ENCODE results near the gene RBM8A.

RBM8A gene

GRCh38 chr1:145974721-145975120 is 47.4 kb upstream of the RBM8A start:
- no peak for ATAC-seq
- no peak for TF ChIP-seq OSR1 (CRISPR knock-in tag; IDR thresholded peaks at IDR 0.05)

- no peak for ATAC-seq
- TF ChIP-seq RARB (CRISPR knock-in tag; IDR thresholded peaks at IDR 0.05): no peak
- TF ChIP-seq ARNTL (CRISPR knock-in tag; IDR thresholded peaks at IDR 0.05; ENCODE audit: borderline replicate concordance, low read depth): no peak
- no peak for TF ChIP-seq ESRRG (CRISPR knock-in tag; IDR thresholded peaks at IDR 0.05)
- no peak for TF ChIP-seq CSDC2 (CRISPR knock-in tag; IDR thresholded peaks at IDR 0.05)
- TF ChIP-seq POU6F1 (CRISPR knock-in tag; IDR thresholded peaks at IDR 0.05; ENCODE audit: borderline replicate concordance, low read depth): no peak
- TF ChIP-seq OSR1 (CRISPR knock-in tag; IDR thresholded peaks at IDR 0.05): no peak
- no peak for TF ChIP-seq ISL1 (CRISPR knock-in tag; IDR thresholded peaks at IDR 0.05)
- TF ChIP-seq, protein P1, sequence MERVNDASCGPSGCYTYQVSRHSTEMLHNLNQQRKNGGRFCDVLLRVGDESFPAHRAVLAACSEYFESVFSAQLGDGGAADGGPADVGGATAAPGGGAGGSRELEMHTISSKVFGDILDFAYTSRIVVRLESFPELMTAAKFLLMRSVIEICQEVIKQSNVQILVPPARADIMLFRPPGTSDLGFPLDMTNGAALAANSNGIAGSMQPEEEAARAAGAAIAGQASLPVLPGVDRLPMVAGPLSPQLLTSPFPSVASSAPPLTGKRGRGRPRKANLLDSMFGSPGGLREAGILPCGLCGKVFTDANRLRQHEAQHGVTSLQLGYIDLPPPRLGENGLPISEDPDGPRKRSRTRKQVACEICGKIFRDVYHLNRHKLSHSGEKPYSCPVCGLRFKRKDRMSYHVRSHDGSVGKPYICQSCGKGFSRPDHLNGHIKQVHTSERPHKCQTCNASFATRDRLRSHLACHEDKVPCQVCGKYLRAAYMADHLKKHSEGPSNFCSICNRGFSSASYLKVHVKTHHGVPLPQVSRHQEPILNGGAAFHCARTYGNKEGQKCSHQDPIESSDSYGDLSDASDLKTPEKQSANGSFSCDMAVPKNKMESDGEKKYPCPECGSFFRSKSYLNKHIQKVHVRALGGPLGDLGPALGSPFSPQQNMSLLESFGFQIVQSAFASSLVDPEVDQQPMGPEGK (CRISPR knock-in tag; IDR thresholded peaks at IDR 0.05; ENCODE audit: borderline replicate concordance): no peak
- no peak for TF ChIP-seq ZFP30 (CRISPR knock-in tag; IDR thresholded peaks at IDR 0.05)
- no peak for TF ChIP-seq ZNF565 (CRISPR knock-in tag; conservative IDR thresholded peaks at IDR 0.05; ENCODE audit: low read depth)
- no peak for TF ChIP-seq TCF4 (CRISPR knock-in tag; IDR thresholded peaks at IDR 0.05; ENCODE audit: borderline replicate concordance)
- no peak for TF ChIP-seq GLIS3 (CRISPR knock-in tag; IDR thresholded peaks at IDR 0.05)
- TF ChIP-seq PPARA (CRISPR knock-in tag; IDR thresholded peaks at IDR 0.05; ENCODE audit: borderline replicate concordance): no peak
- no peak for TF ChIP-seq BACH2 (CRISPR knock-in tag; IDR thresholded peaks at IDR 0.05; ENCODE audit: borderline replicate concordance)
Observed at GRCh38 chr1:145972580-145972979, 45.3 kb upstream of the RBM8A start.

GRCh38 chr1:145967288-145967687 is 40.0 kb upstream of the RBM8A start:
- no peak for TF ChIP-seq OSR1 (CRISPR knock-in tag; IDR thresholded peaks at IDR 0.05)
- TF ChIP-seq PPARA (CRISPR knock-in tag; IDR thresholded peaks at IDR 0.05; ENCODE audit: borderline replicate concordance): no peak
- TF ChIP-seq ESRRG (CRISPR knock-in tag; IDR thresholded peaks at IDR 0.05): no peak
- TF ChIP-seq ZFP30 (CRISPR knock-in tag; IDR thresholded peaks at IDR 0.05): no peak
- no peak for TF ChIP-seq RARB (CRISPR knock-in tag; IDR thresholded peaks at IDR 0.05)
- no peak for TF ChIP-seq TOX (CRISPR knock-in tag; IDR thresholded peaks at IDR 0.05; ENCODE audit: borderline replicate concordance)
- no peak for TF ChIP-seq CSRNP3 (CRISPR knock-in tag; IDR thresholded peaks at IDR 0.05)
- no peak for TF ChIP-seq BACH2 (CRISPR knock-in tag; IDR thresholded peaks at IDR 0.05; ENCODE audit: borderline replicate concordance)
- TF ChIP-seq ARNTL (CRISPR knock-in tag; IDR thresholded peaks at IDR 0.05; ENCODE audit: borderline replicate concordance, low read depth): no peak
- no peak for TF ChIP-seq POU6F1 (CRISPR knock-in tag; IDR thresholded peaks at IDR 0.05; ENCODE audit: borderline replicate concordance, low read depth)
- TF ChIP-seq CSDC2 (CRISPR knock-in tag; IDR thresholded peaks at IDR 0.05): no peak
- TF ChIP-seq, protein P1 (CRISPR knock-in tag; IDR thresholded peaks at IDR 0.05; ENCODE audit: borderline replicate concordance): no peak
- no peak for TF ChIP-seq SNAI2 (CRISPR knock-in tag; IDR thresholded peaks at IDR 0.05)
- no peak for TF ChIP-seq TCF4 (CRISPR knock-in tag; IDR thresholded peaks at IDR 0.05; ENCODE audit: borderline replicate concordance)
- no peak for TF ChIP-seq ZC3H10 (CRISPR knock-in tag; IDR thresholded peaks at IDR 0.05)
- no peak for ATAC-seq

DNA sequence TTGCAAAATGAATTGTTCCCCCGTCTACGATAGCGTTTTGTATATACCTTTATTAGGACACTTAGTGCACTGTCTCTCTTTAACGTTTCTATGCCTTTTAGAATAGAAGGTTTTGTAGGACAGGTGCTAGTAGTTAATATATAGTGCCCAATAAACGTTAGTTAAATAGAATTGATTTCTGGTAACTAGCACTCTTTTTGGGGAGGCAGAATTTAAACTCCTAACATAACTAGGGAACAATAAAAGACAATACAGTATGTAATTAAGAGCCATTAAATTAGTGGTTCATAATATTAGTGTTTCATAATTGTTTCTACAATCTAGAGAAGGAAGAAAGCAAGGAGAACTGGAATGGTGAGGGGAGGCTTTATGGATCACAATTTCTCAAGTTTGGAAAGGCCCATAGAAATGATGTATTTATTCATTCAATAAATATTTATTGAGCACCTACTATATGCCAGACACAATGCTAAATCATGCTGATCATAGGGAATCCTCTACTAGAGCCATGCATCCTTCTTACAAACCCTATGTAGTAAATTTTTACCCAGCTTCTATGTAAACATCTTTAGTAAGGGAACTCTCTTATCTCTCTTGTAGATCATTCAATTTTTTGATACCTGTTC is 37.9 kb upstream of the RBM8A start:
- TF ChIP-seq SNAI2 (CRISPR knock-in tag; IDR thresholded peaks at IDR 0.05): no peak
- TF ChIP-seq OSR1 (CRISPR knock-in tag; IDR thresholded peaks at IDR 0.05): no peak
- TF ChIP-seq ISL1 (CRISPR knock-in tag; IDR thresholded peaks at IDR 0.05): no peak
- no peak for TF ChIP-seq TOX (CRISPR knock-in tag; IDR thresholded peaks at IDR 0.05; ENCODE audit: borderline replicate concordance)
- no peak for TF ChIP-seq ZFP3 (CRISPR knock-in tag; IDR thresholded peaks at IDR 0.05)
- no peak for TF ChIP-seq ESRRG (CRISPR knock-in tag; IDR thresholded peaks at IDR 0.05)
- no peak for TF ChIP-seq POU6F1 (CRISPR knock-in tag; IDR thresholded peaks at IDR 0.05; ENCODE audit: borderline replicate concordance, low read depth)
- no peak for TF ChIP-seq GLIS3 (CRISPR knock-in tag; IDR thresholded peaks at IDR 0.05)
- TF ChIP-seq CSRNP3 (CRISPR knock-in tag; IDR thresholded peaks at IDR 0.05): no peak
- no peak for TF ChIP-seq CSDC2 (CRISPR knock-in tag; IDR thresholded peaks at IDR 0.05)
- TF ChIP-seq ZNF8 (CRISPR knock-in tag; IDR thresholded peaks at IDR 0.05): no peak
- no peak for TF ChIP-seq RARB (CRISPR knock-in tag; IDR thresholded peaks at IDR 0.05)
- no peak for ATAC-seq

Measured in SK-N-SH treated with all-trans-retinoic acid at 6 μM for 48 hours (cell line).